ENCODE measurements around the gene TAF1.

- TF ChIP-seq POLR2AphosphoS5 (IDR thresholded peaks at IDR 0.05): no peak
- TF ChIP-seq CTCF (IDR thresholded peaks at IDR 0.05): no peak
These were observed 30.4 kb downstream of the TAF1 start for GRCh38 chrX:71396576-71396975.

All from prostate gland (tissue), 2 donors.